Dermis blood vessel endothelial cell (primary cell): ENCODE data around the gene KRT83. TPM values are rescaled to one million over a fixed set of nuclear protein-coding genes. Genes with fewer than 3 reads are reported as not detected.
A peak's percentile ranks its signal among the peaks of the same experiment; 100 is the strongest.
"Not testable (repeated sequence)": the region's sequence is repeated elsewhere in the genome, so short reads cannot be mapped to it uniquely, and the experiment has no call there.

Experiments
- DNase-seq: peaks from one replicate; pipeline ENCODE4 v3.0.0; 2010
- total RNA-seq: library from RNA; depleted of rRNA; stranded (reverse); fragments of >200 nt; gene quantifications from 2 replicates; pipeline ENCODE4 v1.2.3, GENCODE V29; 2014

KRT83 gene
- total RNA-seq, 1 donor from 2014 or later: not detected

GRCh38 chr12:52307836-52308805 lies 13.1 kb downstream of the KRT83 start:
- peak; percentile 36 for DNase-seq

- no peak for DNase-seq
Observed at GRCh38 chr12:52306731-52307130, 14.5 kb downstream of the KRT83 start.

GRCh38 chr12:52305921-52306705 lies 15.1 kb downstream of the KRT83 start:
- DNase-seq: peak; percentile 19

- not testable (repeated sequence) for DNase-seq
Observed at GRCh38 chr12:52304941-52305411, 16.2 kb downstream of the KRT83 start.

- DNase-seq: not testable (repeated sequence)
Observed at GRCh38 chr12:52302242-52302914, 18.8 kb downstream of the KRT83 start.

- not testable (repeated sequence) for DNase-seq
Observed at GRCh38 chr12:52301721-52302120, 19.5 kb downstream of the KRT83 start.

- DNase-seq: no peak
Observed at GRCh38 chr12:52300796-52301691, 20.2 kb downstream of the KRT83 start.

- no peak for DNase-seq
Observed at GRCh38 chr12:52298677-52299190, 22.5 kb downstream of the KRT83 start.

- no peak for DNase-seq
Observed at GRCh38 chr12:52296572-52297215, 24.5 kb downstream of the KRT83 start.

- no peak for DNase-seq
Observed at GRCh38 chr12:52295663-52296062, 25.5 kb downstream of the KRT83 start.

GRCh38 chr12:52294803-52295202 lies 26.4 kb downstream of the KRT83 start:
- no peak for DNase-seq

- no peak for DNase-seq
Observed at GRCh38 chr12:52293926-52294325, 27.3 kb downstream of the KRT83 start.

GRCh38 chr12:52291267-52291935 lies 29.8 kb downstream of the KRT83 start, which contains the start of gene KRT81:
Gene KRT81, minus strand, starts transcription at chr12:52291534. Its CDS starts 69 bp downstream, at chr12:52291465.
- DNase-seq: no peak

GRCh38 chr12:52290483-52291134 lies 30.6 kb downstream of the KRT83 start:
- not testable (repeated sequence) for DNase-seq

GRCh38 chr12:52287816-52288805 lies 33.1 kb downstream of the KRT83 start:
- not testable (repeated sequence) for DNase-seq

GRCh38 chr12:52286857-52287785 lies 34.1 kb downstream of the KRT83 start:
- not testable (repeated sequence) for DNase-seq
